GM18505 (cell line): ENCODE data around the gene YBX2.

ENCODE experiments used
- ATAC-seq: cut with Tn5 transposase; IDR thresholded peaks from one replicate; pipeline ENCODE4 v1.9.1; 2021; ENCODE audit not compliant: unreplicated experiment
- POLR2A ChIP-seq: IDR thresholded peaks from 4 replicates; pipeline ENCODE4 v1.6.1; 2011; ENCODE audit warnings: borderline replicate concordance; ENCODE audit not compliant: insufficient read depth, insufficient read length; ENCODE audit errors: extremely low read depth

YBX2 gene

GRCh38 chr17:7284911-7285310 is 9.5 kb downstream of the YBX2 start:
- TF ChIP-seq POLR2A: no peak
- ATAC-seq: no peak

DNA sequence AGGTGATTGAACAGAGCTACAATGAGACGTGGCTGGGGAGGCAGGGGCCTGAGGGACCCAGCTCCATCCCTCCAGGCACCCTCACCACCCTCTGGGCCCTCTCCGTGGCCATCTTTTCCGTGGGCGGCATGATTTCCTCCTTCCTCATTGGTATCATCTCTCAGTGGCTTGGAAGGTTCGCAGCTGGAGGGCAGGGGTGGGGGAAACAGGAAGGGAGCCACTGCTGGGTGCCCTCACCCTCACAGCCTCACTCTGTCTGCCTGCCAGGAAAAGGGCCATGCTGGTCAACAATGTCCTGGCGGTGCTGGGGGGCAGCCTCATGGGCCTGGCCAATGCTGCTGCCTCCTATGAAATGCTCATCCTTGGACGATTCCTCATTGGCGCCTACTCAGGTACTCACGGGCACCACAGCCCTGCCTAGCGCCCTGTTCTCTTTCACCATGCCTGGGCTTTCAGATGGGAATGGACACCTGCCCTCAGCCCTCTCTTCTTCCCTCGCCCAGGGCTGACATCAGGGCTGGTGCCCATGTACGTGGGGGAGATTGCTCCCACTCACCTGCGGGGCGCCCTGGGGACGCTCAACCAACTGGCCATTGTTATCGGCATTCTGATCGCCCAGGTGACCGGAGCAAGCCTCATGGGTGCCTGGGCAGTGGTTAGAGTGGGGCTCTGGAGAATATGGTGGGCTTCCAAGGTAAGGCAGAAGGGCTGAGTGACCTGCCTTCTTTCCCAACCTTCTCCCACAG is 10.8 kb downstream of the YBX2 start:
- ATAC-seq: no peak
- no peak for TF ChIP-seq POLR2A

DNA sequence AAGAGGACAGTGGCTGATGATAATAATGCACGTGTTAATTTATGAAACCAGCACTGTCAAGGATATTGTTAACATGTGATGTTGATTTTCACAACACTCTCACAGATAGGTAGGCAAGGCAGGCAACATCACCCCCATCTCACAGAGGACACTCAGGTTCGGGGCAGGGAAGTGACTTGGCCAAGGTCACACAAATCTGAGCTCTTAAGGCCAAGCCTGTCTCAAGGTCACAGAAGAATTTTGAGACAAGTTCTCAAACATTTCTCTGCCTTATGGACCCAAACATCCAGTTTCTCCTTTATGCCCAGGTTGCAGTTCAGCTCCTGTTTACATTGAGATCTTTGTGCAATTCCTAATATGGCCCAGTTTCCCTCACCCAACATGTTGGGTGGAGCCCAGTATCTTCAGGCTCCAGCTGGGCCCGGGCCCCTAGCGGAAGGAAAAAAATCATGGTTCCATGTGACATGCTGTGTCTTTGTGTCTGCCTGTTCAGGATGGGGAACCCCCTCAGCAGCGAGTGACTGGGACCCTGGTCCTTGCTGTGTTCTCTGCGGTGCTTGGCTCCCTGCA is 11.6 kb downstream of the YBX2 start:
- ATAC-seq: no peak
- TF ChIP-seq POLR2A: no peak

- no peak for TF ChIP-seq POLR2A
- no peak for ATAC-seq
Observed at GRCh38 chr17:7281953-7282751, 12.3 kb downstream of the YBX2 start.

GRCh38 chr17:7281074-7281952 is 13.1 kb downstream of the YBX2 start, which contains the start of gene SLC2A4:
TSS of gene SLC2A4 (plus strand) at chr17:7281718. CDS start at chr17:7281935, 217 bp downstream.
- no peak for TF ChIP-seq POLR2A
- ATAC-seq: peak; percentile 49

GRCh38 chr17:7280519-7281073 is 13.8 kb downstream of the YBX2 start:
- ATAC-seq: peak; percentile 50
- TF ChIP-seq POLR2A: no peak

DNA sequence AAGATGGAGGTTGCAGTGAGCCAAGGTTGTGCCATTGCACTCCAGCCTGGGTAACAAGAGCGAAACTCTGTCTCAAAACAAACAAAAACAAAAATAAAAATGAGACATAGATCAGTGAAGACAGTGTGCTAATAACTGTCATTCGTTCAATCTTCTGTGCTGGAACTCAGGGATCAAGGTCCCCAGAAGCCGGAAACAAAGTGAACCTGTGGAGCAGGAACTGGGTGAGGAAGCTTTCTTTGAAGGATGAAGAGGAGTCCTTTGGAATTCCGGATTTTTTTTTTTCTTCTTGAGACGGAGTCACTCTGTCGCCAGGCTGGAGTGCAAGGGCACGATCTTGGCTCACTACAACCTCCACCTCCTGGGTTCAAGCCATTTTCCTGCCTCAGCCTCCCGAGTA is 15.0 kb downstream of the YBX2 start:
- no peak for ATAC-seq
- TF ChIP-seq POLR2A: no peak

GRCh38 chr17:7266784-7267183 is 27.7 kb downstream of the YBX2 start:
- ATAC-seq: no peak

GRCh38 chr17:7263801-7264078 is 30.7 kb downstream of the YBX2 start:
- TF ChIP-seq POLR2A: no peak
- no peak for ATAC-seq

More at GRCh38 chr17:7266784-7267183, 27.7 kb downstream of the YBX2 start:
- TF ChIP-seq POLR2A: no peak

DNA sequence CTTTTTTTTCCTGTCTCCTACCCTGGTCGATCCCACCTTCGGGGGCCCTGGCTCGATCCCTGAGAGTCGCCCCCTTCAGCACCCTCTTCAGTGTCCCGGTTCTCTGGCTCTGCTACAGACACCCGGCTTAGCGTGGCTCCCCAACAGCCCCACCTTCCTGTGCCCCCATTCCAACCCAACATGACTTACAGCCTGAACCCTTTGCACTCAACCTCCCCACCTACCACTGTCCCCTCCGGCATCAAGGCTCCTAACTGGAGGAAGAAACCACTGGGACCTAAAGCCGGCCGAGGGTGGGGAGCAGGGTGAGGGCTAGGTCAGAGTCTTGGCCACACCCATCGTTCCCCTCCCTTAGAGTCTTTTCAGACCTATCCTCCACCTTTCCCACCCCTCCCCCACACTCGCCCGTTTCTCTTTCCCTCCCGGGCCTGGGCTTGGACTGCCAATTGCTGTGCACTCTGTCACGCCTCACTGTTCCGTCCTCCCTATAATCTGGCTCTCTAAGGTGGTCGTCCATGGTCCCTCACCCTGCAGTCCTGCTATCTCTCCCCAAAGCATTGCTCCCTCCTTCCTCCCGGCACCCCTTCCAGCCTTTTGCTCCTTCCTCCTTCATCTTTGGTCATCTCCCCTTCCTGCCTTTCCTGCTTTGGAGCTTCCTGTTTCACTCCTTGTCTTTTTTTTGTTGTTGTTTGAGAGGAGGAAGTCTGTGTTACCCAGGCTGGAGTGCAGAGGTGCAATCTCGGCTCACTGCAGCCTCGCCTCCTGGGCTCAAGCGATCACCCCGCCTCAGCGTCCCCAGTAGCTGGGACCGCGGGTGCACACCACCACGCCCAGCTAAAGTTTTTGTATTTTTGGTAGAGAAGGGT is 31.3 kb downstream of the YBX2 start:
- TF ChIP-seq POLR2A: no peak
- ATAC-seq: no peak

DNA sequence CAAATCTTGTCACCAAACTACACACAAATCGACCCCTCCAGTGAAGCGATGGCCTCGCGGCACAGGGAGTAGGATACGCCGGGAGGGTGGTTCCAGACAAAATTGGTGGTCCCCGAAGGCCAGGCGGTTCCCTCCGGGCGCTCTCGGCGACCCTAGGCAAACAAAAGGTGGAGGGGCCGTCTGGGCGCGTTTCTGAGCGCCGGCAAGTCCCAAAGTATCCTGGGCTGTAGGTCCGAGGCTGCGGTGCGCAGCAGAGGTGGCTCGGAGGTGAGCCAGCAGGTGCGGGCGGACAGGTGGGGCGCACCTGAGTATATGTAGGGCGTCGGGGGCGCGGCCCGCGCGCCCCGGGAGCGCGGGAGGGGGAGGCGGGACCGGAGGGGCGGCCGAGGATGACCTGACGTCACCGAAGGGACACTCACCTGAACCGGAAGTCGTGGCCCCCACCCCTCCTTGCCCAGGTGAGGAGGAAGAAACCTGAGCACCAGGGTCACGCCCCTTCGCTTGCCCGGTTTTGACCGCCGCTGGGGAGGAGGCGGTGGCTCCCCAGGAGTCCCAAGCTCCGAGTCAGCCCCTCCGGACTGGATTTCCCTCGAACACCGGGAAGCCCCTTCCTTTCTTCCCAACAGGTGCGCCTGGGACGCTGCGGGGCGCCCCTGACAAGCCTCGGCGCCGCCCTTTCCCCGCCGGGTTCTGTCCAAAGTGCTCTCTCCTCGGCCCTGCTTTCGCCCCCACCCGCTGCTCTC is 32.1 kb downstream of the YBX2 start, which contains the start of gene CLDN7:
Gene CLDN7, minus strand, starts transcription at position 287 of the 743 bp plus-strand sequence. CDS start 435 bp downstream, outside the sequence.
- TF ChIP-seq POLR2A: no peak
- ATAC-seq: no peak
